Measurements from ENCODE around the gene UQCC2.

Gene UQCC2

GRCh38 chr6:33732385-33732784 is 20.9 kb upstream of the UQCC2 start:
- H3K18ac ChIP-seq (ENCODE audit: low read length), result no peak overlapping the region
- H3K9ac ChIP-seq (ENCODE audit: low read depth, low read length, poor library complexity), result no peak overlapping the region
- H3K4ac ChIP-seq (ENCODE audit: low read length), result no peak overlapping the region
- H3K14ac ChIP-seq (ENCODE audit: low read length), result no peak overlapping the region
- no peak overlapping the region for H2BK120ac ChIP-seq (ENCODE audit: low read depth, low read length)
- peaks cover 0 to 5% of the 10 kb centered on the region in 2 donors for H3K4me1 ChIP-seq (ENCODE audit: control insufficient read depth in 2 of 2, insufficient read depth in 1 of 2, low read depth in 1 of 2, low read length in 2 of 2)
- no peak overlapping the region for H3K27ac ChIP-seq (replicated peaks; ENCODE audit: low read length)
- H2AFZ ChIP-seq (ENCODE audit: low read length), result no peak overlapping the region
- H3K36me3 ChIP-seq (replicated peaks in 1 of 2; ENCODE audit: control insufficient read depth in 2 of 2, insufficient read depth in 2 of 2, low read length in 2 of 2), result no peaks in the 10 kb centered on the region
- no peak for DNase-seq (ENCODE audit: low spot score)
- no peak overlapping the region for H2AK5ac ChIP-seq (ENCODE audit: low read depth, low read length)
- H3K79me1 ChIP-seq (ENCODE audit: low read depth, low read length), result no peaks in the 10 kb centered on the region
- H3K23ac ChIP-seq (ENCODE audit: low read depth, low read length, poor library complexity), result no peak overlapping the region
- peaks cover 0 to 16% (median 0%) of the 10 kb centered on the region in 3 experiments for H3K27me3 ChIP-seq (ENCODE audit: control insufficient read depth in 3 of 3, insufficient read depth in 3 of 3, low read depth in 1 of 3, low read length in 3 of 3)
- H2BK5ac ChIP-seq (ENCODE audit: low read length), result no peak overlapping the region
- no peaks in the 10 kb centered on the region for H3K9me3 ChIP-seq (replicated peaks in 1 of 2; ENCODE audit: control insufficient read depth in 2 of 2, insufficient read depth in 1 of 2, low read depth in 1 of 2, low read length in 2 of 2)
- H4K91ac ChIP-seq (ENCODE audit: low read depth, low read length, poor library complexity), result peak overlapping the region; percentile 67
- WGBS, 2 donors (ENCODE audit: extremely low coverage in 2 of 2, insufficient read length in 2 of 2, insufficient replicate concordance in 1 of 2), result no CpG with 5 or more reads among the region's 6 CpGs
- no peak overlapping the region for H2BK15ac ChIP-seq (ENCODE audit: low read length)
- H3K4me2 ChIP-seq (ENCODE audit: insufficient read depth, low read length, poor library complexity, severe bottlenecking), result no peak overlapping the region
- no peak overlapping the region for H3K4me3 ChIP-seq (ENCODE audit: low read length in 2 of 2)
- H4K8ac ChIP-seq (ENCODE audit: low read depth, low read length), result no peak overlapping the region
- H2BK12ac ChIP-seq (ENCODE audit: low read length), result no peak overlapping the region

DNA sequence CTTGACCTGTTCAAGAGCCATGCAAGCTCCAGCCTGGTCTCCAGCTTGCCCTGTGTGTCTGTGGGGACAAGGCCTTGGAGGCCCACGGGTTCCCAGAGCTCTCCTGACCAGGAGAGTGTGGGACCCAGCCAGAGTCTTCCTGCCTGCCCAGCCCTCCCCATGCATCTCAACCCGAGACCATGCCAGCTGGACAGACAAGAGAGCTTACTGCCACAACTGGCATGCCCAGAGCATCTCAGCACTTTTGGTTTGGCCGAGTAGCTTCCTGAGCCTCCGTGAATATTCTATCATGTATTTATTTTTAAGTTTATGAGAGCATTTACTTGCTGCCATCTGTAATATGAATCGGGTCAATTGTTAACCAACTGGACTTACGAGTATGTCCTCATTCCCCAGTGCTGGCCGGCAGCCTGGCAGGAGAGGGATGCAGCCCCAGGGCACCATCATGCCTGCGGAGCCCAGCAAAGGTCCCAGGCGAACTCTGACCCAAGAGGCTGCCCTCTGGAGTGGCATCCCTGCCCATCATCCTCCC is 20.3 kb upstream of the UQCC2 start:
- H2BK15ac ChIP-seq (ENCODE audit: low read length), result no peak overlapping the region
- no peak overlapping the region for H4K8ac ChIP-seq (ENCODE audit: low read depth, low read length)
- H3K18ac ChIP-seq (ENCODE audit: low read length), result peak overlapping the region; percentile 55
- no peak overlapping the region for H3K9ac ChIP-seq (ENCODE audit: low read depth, low read length, poor library complexity)
- H3K4ac ChIP-seq (ENCODE audit: low read length), result no peak overlapping the region
- no peak overlapping the region for H2AK5ac ChIP-seq (ENCODE audit: low read depth, low read length)
- no peak overlapping the region for H2AFZ ChIP-seq (ENCODE audit: low read length)
- H3K4me1 ChIP-seq (ENCODE audit: control insufficient read depth in 2 of 2, insufficient read depth in 1 of 2, low read depth in 1 of 2, low read length in 2 of 2), result peaks cover 0 to 5% of the 10 kb centered on the region in 2 donors
- no peak overlapping the region for H2BK120ac ChIP-seq (ENCODE audit: low read depth, low read length)
- H3K27ac ChIP-seq (replicated peaks; ENCODE audit: low read length), result no peak overlapping the region
- no peak overlapping the region for H4K91ac ChIP-seq (ENCODE audit: low read depth, low read length, poor library complexity)
- no peak overlapping the region for H3K4me3 ChIP-seq (ENCODE audit: low read length in 2 of 2)
- no peak overlapping the region for H3K4me2 ChIP-seq (ENCODE audit: insufficient read depth, low read length, poor library complexity, severe bottlenecking)
- H2BK5ac ChIP-seq (ENCODE audit: low read length), result no peak overlapping the region
- no peaks in the 10 kb centered on the region for H3K79me1 ChIP-seq (ENCODE audit: low read depth, low read length)
- no CpG with 5 or more reads among the region's 9 CpGs for WGBS, 2 donors (ENCODE audit: extremely low coverage in 2 of 2, insufficient read length in 2 of 2, insufficient replicate concordance in 1 of 2)
- H3K23ac ChIP-seq (ENCODE audit: low read depth, low read length, poor library complexity), result peak overlapping the region; percentile 5
- no peak overlapping the region for H3K14ac ChIP-seq (ENCODE audit: low read length)
- H3K9me3 ChIP-seq (replicated peaks in 1 of 2; ENCODE audit: control insufficient read depth in 2 of 2, insufficient read depth in 1 of 2, low read depth in 1 of 2, low read length in 2 of 2), result no peaks in the 10 kb centered on the region
- no peak overlapping the region for H2BK12ac ChIP-seq (ENCODE audit: low read length)
- H3K27me3 ChIP-seq (ENCODE audit: control insufficient read depth in 3 of 3, insufficient read depth in 3 of 3, low read depth in 1 of 3, low read length in 3 of 3), result peaks cover 0 to 19% (median 0%) of the 10 kb centered on the region in 3 experiments
- no peak for DNase-seq (ENCODE audit: low spot score)
- H3K36me3 ChIP-seq (replicated peaks in 1 of 2; ENCODE audit: control insufficient read depth in 2 of 2, insufficient read depth in 2 of 2, low read length in 2 of 2), result no peaks in the 10 kb centered on the region

DNA sequence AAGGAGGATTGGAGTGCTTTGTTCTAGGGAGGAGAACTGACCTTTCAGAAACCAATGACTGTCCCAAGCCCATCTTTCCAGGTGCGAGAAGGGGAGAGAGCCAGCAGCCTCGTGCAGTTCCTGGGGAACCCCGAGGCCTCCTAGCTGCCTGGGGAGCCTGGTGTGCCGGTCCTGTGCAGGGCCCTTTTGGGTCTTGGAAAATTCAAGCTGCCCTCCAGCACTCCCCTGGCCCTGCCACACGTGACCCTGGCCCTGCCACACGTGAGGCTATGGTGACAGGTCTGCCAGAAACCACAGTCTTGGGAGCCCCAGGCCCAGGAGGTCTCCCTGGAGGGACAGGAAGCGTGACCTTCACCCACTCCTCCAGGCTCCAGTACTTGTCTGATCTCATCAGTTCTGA is 19.5 kb upstream of the UQCC2 start:
- Histone ChIP-seq H3K9me3 (replicated peaks in 1 of 2; ENCODE audit: control insufficient read depth in 2 of 2, insufficient read depth in 1 of 2, low read depth in 1 of 2, low read length in 2 of 2) (no peaks in the 10 kb centered on the region), H2AFZ (ENCODE audit: low read length) (no peak overlapping the region), H4K8ac (ENCODE audit: low read depth, low read length) (no peak overlapping the region), H3K4me2 (ENCODE audit: insufficient read depth, low read length, poor library complexity, severe bottlenecking) (no peak overlapping the region), H2BK120ac (ENCODE audit: low read depth, low read length) (no peak overlapping the region), H3K9ac (ENCODE audit: low read depth, low read length, poor library complexity) (no peak overlapping the region), H3K36me3 (replicated peaks in 1 of 2; ENCODE audit: control insufficient read depth in 2 of 2, insufficient read depth in 2 of 2, low read length in 2 of 2) (no peaks in the 10 kb centered on the region), H2BK5ac (ENCODE audit: low read length) (no peak overlapping the region), H2BK15ac (ENCODE audit: low read length) (no peak overlapping the region), H3K18ac (ENCODE audit: low read length) (no peak overlapping the region), H3K79me1 (ENCODE audit: low read depth, low read length) (no peaks in the 10 kb centered on the region), H2AK5ac (ENCODE audit: low read depth, low read length) (no peak overlapping the region), H2BK12ac (ENCODE audit: low read length) (no peak overlapping the region), H4K91ac (ENCODE audit: low read depth, low read length, poor library complexity) (no peak overlapping the region), H3K14ac (ENCODE audit: low read length) (no peak overlapping the region), H3K23ac (ENCODE audit: low read depth, low read length, poor library complexity) (no peak overlapping the region), H3K27me3 (ENCODE audit: control insufficient read depth in 3 of 3, insufficient read depth in 3 of 3, low read depth in 1 of 3, low read length in 3 of 3) (peaks cover 0 to 19% (median 0%) of the 10 kb centered on the region in 3 experiments), H3K4me1 (ENCODE audit: control insufficient read depth in 2 of 2, insufficient read depth in 1 of 2, low read depth in 1 of 2, low read length in 2 of 2) (peaks cover 0 to 5% of the 10 kb centered on the region in 2 donors), H3K4ac (ENCODE audit: low read length) (no peak overlapping the region), H3K27ac (replicated peaks; ENCODE audit: low read length) (no peak overlapping the region), H3K4me3 (ENCODE audit: low read length in 2 of 2) (no peak overlapping the region)
- no peak for DNase-seq (ENCODE audit: low spot score)
- no CpG with 5 or more reads among the region's 7 CpGs for WGBS, 2 donors (ENCODE audit: extremely low coverage in 2 of 2, insufficient read length in 2 of 2, insufficient replicate concordance in 1 of 2)

- no peak overlapping the region for H3K4me2 ChIP-seq (ENCODE audit: insufficient read depth, low read length, poor library complexity, severe bottlenecking)
- no peak overlapping the region for H2BK15ac ChIP-seq (ENCODE audit: low read length)
- H2BK12ac ChIP-seq (ENCODE audit: low read length), result no peak overlapping the region
- H3K9me3 ChIP-seq (replicated peaks in 1 of 2; ENCODE audit: control insufficient read depth in 2 of 2, insufficient read depth in 1 of 2, low read depth in 1 of 2, low read length in 2 of 2), result no peaks in the 10 kb centered on the region
- peak overlapping the region; percentile 41 for H3K18ac ChIP-seq (ENCODE audit: low read length)
- no peak overlapping the region for H2AFZ ChIP-seq (ENCODE audit: low read length)
- no peak overlapping the region for H4K91ac ChIP-seq (ENCODE audit: low read depth, low read length, poor library complexity)
- H2BK5ac ChIP-seq (ENCODE audit: low read length), result no peak overlapping the region
- no peak overlapping the region for H3K27ac ChIP-seq (replicated peaks; ENCODE audit: low read length)
- H3K36me3 ChIP-seq (replicated peaks in 1 of 2; ENCODE audit: control insufficient read depth in 2 of 2, insufficient read depth in 2 of 2, low read length in 2 of 2), result no peaks in the 10 kb centered on the region
- no peak overlapping the region for H3K9ac ChIP-seq (ENCODE audit: low read depth, low read length, poor library complexity)
- no peaks in the 10 kb centered on the region for H3K79me1 ChIP-seq (ENCODE audit: low read depth, low read length)
- H3K14ac ChIP-seq (ENCODE audit: low read length), result no peak overlapping the region
- H2AK5ac ChIP-seq (ENCODE audit: low read depth, low read length), result no peak overlapping the region
- peaks cover 0 to 5% of the 10 kb centered on the region in 2 donors for H3K4me1 ChIP-seq (ENCODE audit: control insufficient read depth in 2 of 2, insufficient read depth in 1 of 2, low read depth in 1 of 2, low read length in 2 of 2)
- H4K8ac ChIP-seq (ENCODE audit: low read depth, low read length), result no peak overlapping the region
- WGBS, 2 donors (ENCODE audit: extremely low coverage in 2 of 2, insufficient read length in 2 of 2, insufficient replicate concordance in 1 of 2), result no CpG with 5 or more reads among the region's 10 CpGs
- no peak overlapping the region for H3K4ac ChIP-seq (ENCODE audit: low read length)
- H3K27me3 ChIP-seq (ENCODE audit: control insufficient read depth in 3 of 3, insufficient read depth in 3 of 3, low read depth in 1 of 3, low read length in 3 of 3), result peaks cover 0 to 19% (median 0%) of the 10 kb centered on the region in 3 experiments
- no peak overlapping the region for H3K23ac ChIP-seq (ENCODE audit: low read depth, low read length, poor library complexity)
- no peak overlapping the region for H2BK120ac ChIP-seq (ENCODE audit: low read depth, low read length)
- no peak for DNase-seq (ENCODE audit: low spot score)
- H3K4me3 ChIP-seq (ENCODE audit: low read length in 2 of 2), result no peak overlapping the region
These were observed 19.1 kb upstream of the UQCC2 start for GRCh38 chr6:33730611-33731010.
